Ovary (tissue), 3 donors: ENCODE measurements around the gene HNRNPF.

Experiments used
- POLR2A ChIP-seq: fragments of 450-650 bp; IDR thresholded peaks from one replicate; pipeline ENCODE4 v1.6.1; 2017; ENCODE audit warnings: antibody characterized with exemption, mild to moderate bottlenecking, moderate library complexity
- TF ChIP-seq, protein P1 (sequence below), 3 donors: fragments of 450-650 bp in 2 of 3; fragments of 200-600 bp in 1 of 3; IDR thresholded peaks; one replicate each; pipeline versions ENCODE4 v1.5.1 to v1.8.0; 2016 to 2022; ENCODE audit warnings: antibody characterized with exemption in 3 of 3, mild to moderate bottlenecking in 1 of 3
- donor health status: DM: no; HTN: no; CAD: no.

- TF ChIP-seq, protein P1, sequence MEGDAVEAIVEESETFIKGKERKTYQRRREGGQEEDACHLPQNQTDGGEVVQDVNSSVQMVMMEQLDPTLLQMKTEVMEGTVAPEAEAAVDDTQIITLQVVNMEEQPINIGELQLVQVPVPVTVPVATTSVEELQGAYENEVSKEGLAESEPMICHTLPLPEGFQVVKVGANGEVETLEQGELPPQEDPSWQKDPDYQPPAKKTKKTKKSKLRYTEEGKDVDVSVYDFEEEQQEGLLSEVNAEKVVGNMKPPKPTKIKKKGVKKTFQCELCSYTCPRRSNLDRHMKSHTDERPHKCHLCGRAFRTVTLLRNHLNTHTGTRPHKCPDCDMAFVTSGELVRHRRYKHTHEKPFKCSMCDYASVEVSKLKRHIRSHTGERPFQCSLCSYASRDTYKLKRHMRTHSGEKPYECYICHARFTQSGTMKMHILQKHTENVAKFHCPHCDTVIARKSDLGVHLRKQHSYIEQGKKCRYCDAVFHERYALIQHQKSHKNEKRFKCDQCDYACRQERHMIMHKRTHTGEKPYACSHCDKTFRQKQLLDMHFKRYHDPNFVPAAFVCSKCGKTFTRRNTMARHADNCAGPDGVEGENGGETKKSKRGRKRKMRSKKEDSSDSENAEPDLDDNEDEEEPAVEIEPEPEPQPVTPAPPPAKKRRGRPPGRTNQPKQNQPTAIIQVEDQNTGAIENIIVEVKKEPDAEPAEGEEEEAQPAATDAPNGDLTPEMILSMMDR (IDR thresholded peaks at IDR 0.05), result no peak
- no peak for TF ChIP-seq POLR2A
Observed at GRCh38 chr10:43383204-43383971, 25.6 kb downstream of the HNRNPF start.
